Measurements from ENCODE around the gene IL17RB.

DNA sequence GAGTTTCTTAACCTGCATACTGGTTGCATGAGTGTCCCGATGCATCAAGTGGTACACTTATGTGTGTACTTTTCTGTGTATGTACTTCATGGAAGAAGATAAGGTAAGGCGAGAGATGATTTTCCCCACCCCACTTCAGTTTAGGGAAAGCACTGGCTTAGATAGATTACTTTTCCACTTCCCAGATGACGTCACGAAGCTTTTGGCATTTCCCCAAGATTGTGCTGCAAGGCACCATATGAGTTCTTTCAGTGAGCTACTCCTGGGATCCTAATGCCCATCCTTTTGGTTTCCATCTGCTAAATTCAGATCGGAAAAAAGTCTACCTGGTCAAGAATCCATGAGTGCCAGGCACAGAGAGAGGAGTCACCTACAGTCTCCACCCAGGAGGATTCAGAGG lies 4.5 kb downstream of the IL17RB start:
- TF ChIP-seq EZH2phosphoT487 (IDR thresholded peaks at IDR 0.05; ENCODE audit: insufficient read depth, low read depth), result no peak
- TF ChIP-seq EZH2 (IDR thresholded peaks at IDR 0.05; ENCODE audit: insufficient read depth, poor library complexity, severe bottlenecking), result no peak

Measured in GM23248 (cell line).